Glomerular visceral epithelial cell (primary cell): Measurements from ENCODE around the gene LCA5.
"Not testable (repeated sequence)": the region's sequence is repeated elsewhere in the genome, so short reads cannot be mapped to it uniquely, and the experiment has no call there.

Experiments used
- DNase-seq: peaks from one replicate; pipeline ENCODE4 v3.0.0-alpha.2; 2016; ENCODE audit errors: extremely low spot score

LCA5 gene

GRCh38 chr6:79536954-79537747, at the start of gene LCA5:
TSS of gene LCA5 (minus strand) at chr6:79537430. CDS start at chr6:79518894, 18,536 bp downstream.
- peak; percentile 97 for DNase-seq

- DNase-seq: peak; percentile 40
Measured at GRCh38 chr6:79586548-79586947, 49.3 kb upstream of the LCA5 start.

- no peak for DNase-seq
Measured at GRCh38 chr6:79584332-79584731, 47.1 kb upstream of the LCA5 start.

GRCh38 chr6:79577926-79578325, 40.7 kb upstream of the LCA5 start:
- not testable (repeated sequence) for DNase-seq

GRCh38 chr6:79574630-79575225, 37.5 kb upstream of the LCA5 start:
- peak; percentile 63 for DNase-seq

GRCh38 chr6:79574174-79574573, 36.9 kb upstream of the LCA5 start:
- no peak for DNase-seq

GRCh38 chr6:79571030-79571367, 33.8 kb upstream of the LCA5 start:
- no peak for DNase-seq

- DNase-seq: peak; percentile 68
Measured at GRCh38 chr6:79570129-79571029, 33.1 kb upstream of the LCA5 start.

- no peak for DNase-seq
Measured at GRCh38 chr6:79568996-79569395, 31.8 kb upstream of the LCA5 start.

- no peak for DNase-seq
Measured at GRCh38 chr6:79564636-79565035, 27.4 kb upstream of the LCA5 start.

GRCh38 chr6:79559706-79560105, 22.5 kb upstream of the LCA5 start:
- no peak for DNase-seq

GRCh38 chr6:79557673-79558467, 20.6 kb upstream of the LCA5 start:
- no peak for DNase-seq

GRCh38 chr6:79554305-79554704, 17.1 kb upstream of the LCA5 start:
- DNase-seq: no peak

- no peak for DNase-seq
Measured at GRCh38 chr6:79551401-79551800, 14.2 kb upstream of the LCA5 start.

- DNase-seq: no peak
Measured at GRCh38 chr6:79548304-79548703, 11.1 kb upstream of the LCA5 start.

- peak; percentile 39 for DNase-seq
Measured at GRCh38 chr6:79546186-79546585, 9.0 kb upstream of the LCA5 start.

- DNase-seq: peak; percentile 99
Measured at GRCh38 chr6:79544939-79545450, 7.8 kb upstream of the LCA5 start.

GRCh38 chr6:79544299-79544927, 7.2 kb upstream of the LCA5 start:
- peak; percentile 88 for DNase-seq

- DNase-seq: no peak
Measured at GRCh38 chr6:79543886-79544285, 6.7 kb upstream of the LCA5 start.

- DNase-seq: no peak
Measured at GRCh38 chr6:79543411-79543810, 6.2 kb upstream of the LCA5 start.
